ENCODE data around the gene SDK1.

Gene SDK1, protein sequence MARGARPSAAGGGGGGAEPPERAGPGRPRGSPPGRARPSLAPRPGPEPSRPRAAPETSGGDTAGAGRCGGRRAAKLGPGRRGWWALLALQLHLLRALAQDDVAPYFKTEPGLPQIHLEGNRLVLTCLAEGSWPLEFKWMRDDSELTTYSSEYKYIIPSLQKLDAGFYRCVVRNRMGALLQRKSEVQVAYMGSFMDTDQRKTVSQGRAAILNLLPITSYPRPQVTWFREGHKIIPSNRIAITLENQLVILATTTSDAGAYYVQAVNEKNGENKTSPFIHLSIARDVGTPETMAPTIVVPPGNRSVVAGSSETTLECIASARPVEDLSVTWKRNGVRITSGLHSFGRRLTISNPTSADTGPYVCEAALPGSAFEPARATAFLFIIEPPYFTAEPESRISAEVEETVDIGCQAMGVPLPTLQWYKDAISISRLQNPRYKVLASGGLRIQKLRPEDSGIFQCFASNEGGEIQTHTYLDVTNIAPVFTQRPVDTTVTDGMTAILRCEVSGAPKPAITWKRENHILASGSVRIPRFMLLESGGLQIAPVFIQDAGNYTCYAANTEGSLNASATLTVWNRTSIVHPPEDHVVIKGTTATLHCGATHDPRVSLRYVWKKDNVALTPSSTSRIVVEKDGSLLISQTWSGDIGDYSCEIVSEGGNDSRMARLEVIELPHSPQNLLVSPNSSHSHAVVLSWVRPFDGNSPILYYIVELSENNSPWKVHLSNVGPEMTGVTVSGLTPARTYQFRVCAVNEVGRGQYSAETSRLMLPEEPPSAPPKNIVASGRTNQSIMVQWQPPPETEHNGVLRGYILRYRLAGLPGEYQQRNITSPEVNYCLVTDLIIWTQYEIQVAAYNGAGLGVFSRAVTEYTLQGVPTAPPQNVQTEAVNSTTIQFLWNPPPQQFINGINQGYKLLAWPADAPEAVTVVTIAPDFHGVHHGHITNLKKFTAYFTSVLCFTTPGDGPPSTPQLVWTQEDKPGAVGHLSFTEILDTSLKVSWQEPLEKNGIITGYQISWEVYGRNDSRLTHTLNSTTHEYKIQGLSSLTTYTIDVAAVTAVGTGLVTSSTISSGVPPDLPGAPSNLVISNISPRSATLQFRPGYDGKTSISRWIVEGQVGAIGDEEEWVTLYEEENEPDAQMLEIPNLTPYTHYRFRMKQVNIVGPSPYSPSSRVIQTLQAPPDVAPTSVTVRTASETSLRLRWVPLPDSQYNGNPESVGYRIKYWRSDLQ (N-terminal part only)

DNA sequence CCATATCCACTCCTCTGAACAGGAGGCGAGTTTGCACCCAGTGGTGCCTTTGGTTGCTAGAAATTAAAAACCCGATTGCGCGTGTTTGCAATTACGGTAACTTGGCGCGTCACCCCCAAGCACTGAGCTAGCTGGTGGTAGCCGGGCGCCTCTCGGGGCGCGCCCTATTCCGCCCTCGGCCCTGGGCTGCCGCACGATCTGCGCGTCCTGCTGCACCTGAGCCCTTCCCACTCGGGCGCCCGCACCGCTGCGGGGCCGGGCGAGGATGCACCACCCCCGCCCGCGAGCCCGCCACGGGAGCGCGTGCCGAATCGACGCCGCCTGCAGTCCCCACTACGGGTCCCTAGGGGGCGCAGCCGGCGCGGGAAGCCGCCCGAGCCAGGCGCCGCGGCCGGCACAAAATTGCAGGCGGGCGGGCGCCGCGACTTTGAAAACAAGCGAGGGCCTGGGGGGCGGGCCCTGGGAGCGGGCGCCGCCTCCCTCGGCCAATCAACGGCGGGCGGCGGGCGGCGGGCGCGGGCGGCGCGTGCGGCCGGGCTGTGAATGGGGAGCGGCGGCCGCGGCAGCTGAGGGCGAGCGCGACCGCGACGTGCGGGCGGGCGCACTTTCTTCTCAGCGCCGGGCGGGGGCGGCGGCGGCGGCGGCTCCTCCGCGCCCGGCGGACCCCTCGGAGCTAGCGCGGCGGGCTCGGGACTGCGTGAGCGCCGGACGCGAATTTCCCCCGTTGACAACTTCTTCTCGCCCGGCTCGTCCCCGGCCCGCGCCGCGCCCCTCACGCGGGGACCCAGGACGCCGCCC is at the start of gene SDK1:
Gene SDK1 (plus strand): TSS at position 602 of the 798 bp plus-strand sequence. CDS start 335 bp downstream, outside the sequence.
- in situ Hi-C loops (cut with MboI; ENCODE audit: low pct_unique_long_range_greater_than_20kb, low sequenced_read_pairs, unreplicated experiment), result no loop called here
- TF ChIP-seq, protein P1, sequence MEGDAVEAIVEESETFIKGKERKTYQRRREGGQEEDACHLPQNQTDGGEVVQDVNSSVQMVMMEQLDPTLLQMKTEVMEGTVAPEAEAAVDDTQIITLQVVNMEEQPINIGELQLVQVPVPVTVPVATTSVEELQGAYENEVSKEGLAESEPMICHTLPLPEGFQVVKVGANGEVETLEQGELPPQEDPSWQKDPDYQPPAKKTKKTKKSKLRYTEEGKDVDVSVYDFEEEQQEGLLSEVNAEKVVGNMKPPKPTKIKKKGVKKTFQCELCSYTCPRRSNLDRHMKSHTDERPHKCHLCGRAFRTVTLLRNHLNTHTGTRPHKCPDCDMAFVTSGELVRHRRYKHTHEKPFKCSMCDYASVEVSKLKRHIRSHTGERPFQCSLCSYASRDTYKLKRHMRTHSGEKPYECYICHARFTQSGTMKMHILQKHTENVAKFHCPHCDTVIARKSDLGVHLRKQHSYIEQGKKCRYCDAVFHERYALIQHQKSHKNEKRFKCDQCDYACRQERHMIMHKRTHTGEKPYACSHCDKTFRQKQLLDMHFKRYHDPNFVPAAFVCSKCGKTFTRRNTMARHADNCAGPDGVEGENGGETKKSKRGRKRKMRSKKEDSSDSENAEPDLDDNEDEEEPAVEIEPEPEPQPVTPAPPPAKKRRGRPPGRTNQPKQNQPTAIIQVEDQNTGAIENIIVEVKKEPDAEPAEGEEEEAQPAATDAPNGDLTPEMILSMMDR (IDR thresholded peaks at IDR 0.05; ENCODE audit: extremely low read depth, insufficient read depth, missing control alignments), result peak; percentile 92
- DNase-seq (ENCODE audit: low spot score), result peak; percentile 91

DNA sequence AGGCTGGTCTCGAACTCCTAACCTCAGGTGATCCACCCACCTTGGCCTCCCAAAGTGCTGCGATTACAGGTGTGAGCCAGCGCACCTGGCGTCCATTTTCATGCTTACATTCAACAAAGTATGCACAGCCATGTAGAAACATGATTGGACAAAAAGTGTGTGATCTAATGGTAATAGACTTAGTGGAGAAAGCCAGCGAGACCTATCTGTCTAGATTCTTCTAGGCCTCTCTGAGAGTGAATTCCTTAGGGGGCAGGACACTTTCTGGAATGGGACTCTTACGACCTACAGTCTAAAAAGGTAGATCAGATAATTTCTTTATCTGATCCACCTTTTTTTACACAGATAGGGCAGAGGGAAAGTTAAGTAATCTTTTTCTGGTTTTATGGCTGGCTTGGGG is 46.3 kb upstream of the SDK1 start:
- in situ Hi-C loops (cut with MboI; ENCODE audit: low pct_unique_long_range_greater_than_20kb, low sequenced_read_pairs, unreplicated experiment), result no loop called here
- no peak for DNase-seq (ENCODE audit: low spot score)
- TF ChIP-seq, protein P1 (IDR thresholded peaks at IDR 0.05; ENCODE audit: extremely low read depth, insufficient read depth, missing control alignments), result no peak

DNA sequence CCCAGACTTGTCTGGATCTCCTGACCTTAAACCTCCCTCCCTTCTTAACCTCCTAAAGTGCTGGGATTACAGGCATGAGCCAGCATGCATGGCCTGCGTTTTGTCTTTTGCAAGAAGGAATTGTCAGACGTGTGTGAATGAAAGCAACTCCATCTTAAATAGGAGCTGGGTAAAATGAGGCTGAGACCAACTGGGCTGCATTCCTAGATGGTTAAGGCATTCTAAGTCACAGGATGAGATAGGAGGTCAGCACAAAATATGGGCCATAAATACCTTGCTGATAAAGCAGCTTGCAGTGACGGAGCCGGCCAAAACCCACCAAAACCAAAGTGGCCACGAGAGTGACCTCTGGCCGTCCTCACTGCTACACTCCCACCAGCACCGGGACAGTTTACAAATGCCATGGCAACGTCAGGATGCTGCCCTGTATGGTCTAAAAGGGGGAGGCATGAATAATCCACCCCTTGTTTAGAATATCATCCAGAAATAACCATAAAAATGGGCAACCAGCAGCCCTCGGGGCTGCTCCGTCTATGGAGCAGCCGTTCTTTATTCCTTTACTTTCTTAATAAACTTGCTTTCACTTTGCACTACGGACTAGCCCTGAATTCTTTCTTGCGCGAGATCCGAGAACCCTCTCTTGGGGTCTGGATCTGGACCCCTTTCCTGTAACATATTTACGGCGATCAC is 41.2 kb upstream of the SDK1 start:
- no peak for DNase-seq (ENCODE audit: low spot score)
- in situ Hi-C loops (cut with MboI; ENCODE audit: low pct_unique_long_range_greater_than_20kb, low sequenced_read_pairs, unreplicated experiment), result no loop called here
- TF ChIP-seq, protein P1 (IDR thresholded peaks at IDR 0.05; ENCODE audit: extremely low read depth, insufficient read depth, missing control alignments), result no peak

DNA sequence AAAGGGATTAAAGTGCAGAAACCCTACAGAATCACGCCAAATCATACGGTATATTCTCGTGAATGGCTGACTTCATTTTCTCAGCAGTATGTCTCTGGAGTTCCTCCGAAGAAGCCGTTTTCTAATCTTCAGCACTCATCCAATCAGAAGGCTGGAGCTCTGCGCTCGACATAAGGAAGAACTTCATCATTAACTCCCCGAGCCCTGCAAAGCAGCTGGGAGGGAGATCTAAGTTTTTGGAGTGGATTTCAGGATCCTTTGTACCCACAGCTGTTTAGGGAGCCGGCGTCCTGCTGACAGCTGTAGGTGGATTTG is 40.7 kb upstream of the SDK1 start:
- DNase-seq (ENCODE audit: low spot score), result no peak
- TF ChIP-seq, protein P1 (IDR thresholded peaks at IDR 0.05; ENCODE audit: extremely low read depth, insufficient read depth, missing control alignments), result no peak
- in situ Hi-C loops (cut with MboI; ENCODE audit: low pct_unique_long_range_greater_than_20kb, low sequenced_read_pairs, unreplicated experiment), result no loop called here

DNA sequence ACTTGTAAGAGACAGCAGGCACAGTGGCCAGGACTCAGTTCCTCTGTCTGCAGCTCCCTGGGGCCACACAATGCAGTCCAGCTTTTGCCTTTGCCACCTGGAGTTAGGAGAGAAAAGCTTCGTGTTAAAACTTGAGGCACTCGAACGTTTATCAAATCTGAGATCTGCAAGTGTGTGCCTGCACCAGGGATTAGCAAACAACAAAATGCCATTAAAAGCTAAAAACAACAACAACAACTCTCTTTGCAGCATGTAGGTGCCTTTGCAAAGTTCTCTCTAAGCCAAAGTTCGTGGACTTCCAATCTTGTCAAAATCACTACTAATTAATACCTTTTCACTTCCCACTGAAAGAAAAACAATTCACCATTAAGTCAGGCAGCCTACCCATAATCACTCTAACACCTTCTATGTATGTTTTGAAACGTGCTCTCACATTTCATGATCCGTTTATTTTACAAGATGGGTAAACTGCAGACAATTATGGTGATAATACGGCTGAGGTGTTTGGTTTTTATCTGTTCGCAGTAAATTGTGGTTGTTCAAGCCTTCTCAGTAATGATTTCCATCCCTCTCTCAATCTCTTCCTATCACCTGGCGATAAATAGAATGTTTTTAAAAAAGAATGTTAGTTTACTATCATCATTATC is 36.2 kb upstream of the SDK1 start:
- DNase-seq (ENCODE audit: low spot score), result no peak
- in situ Hi-C loops (cut with MboI; ENCODE audit: low pct_unique_long_range_greater_than_20kb, low sequenced_read_pairs, unreplicated experiment), result no loop called here
- TF ChIP-seq, protein P1 (IDR thresholded peaks at IDR 0.05; ENCODE audit: extremely low read depth, insufficient read depth, missing control alignments), result no peak
